Neural cell (in vitro differentiated cells): Measurements from ENCODE around the gene ABHD12B. TPM values are rescaled to one million over a fixed set of nuclear protein-coding genes. Genes with fewer than 3 reads are reported as not detected.

Experiments used
- H2AFZ ChIP-seq: fragments of 200-600, 300-800 bp; sonication (generic), shearing (Covaris generic); 2 replicates; pipeline ENCODE4 v1.6.0; 2014; ENCODE audit warnings: low read depth, mild to moderate bottlenecking, antibody characterized with exemption, low read length, moderate library complexity
- H3F3A ChIP-seq: fragments of 200-600 bp; shearing (Covaris generic); 2 replicates; pipeline ENCODE4 v1.6.1; 2016; ENCODE audit warnings: mild to moderate bottlenecking, moderate library complexity, mixed read lengths, antibody characterized with exemption, low read length; ENCODE audit not compliant: insufficient read depth, poor library complexity, severe bottlenecking
- H3K27ac ChIP-seq: fragments of 200-600, 300-800 bp; sonication (generic), shearing (Covaris generic); 2 replicates; pipeline ENCODE4 v1.5.1; 2014; ENCODE audit warnings: mild to moderate bottlenecking, low read length, moderate library complexity
- H3K27me3 ChIP-seq: fragments of 300-800, 200-600 bp; sonication (generic), shearing (Covaris generic); 2 replicates; pipeline ENCODE4 v1.6.0; 2014; ENCODE audit warnings: mild to moderate bottlenecking, low read depth, low read length, moderate library complexity; ENCODE audit not compliant: insufficient read depth
- H3K36me3 ChIP-seq: fragments of 300-800, 200-600 bp; sonication (generic), shearing (Covaris generic); 2 replicates; pipeline ENCODE4 v1.5.1; 2014; ENCODE audit warnings: mild to moderate bottlenecking, antibody characterized with exemption, low read length, moderate library complexity; ENCODE audit not compliant: insufficient read depth
- H3K4me2 ChIP-seq: fragments of 300-800, 200-600 bp; sonication (generic), shearing (Covaris generic); 2 replicates; pipeline ENCODE4 v1.6.0; 2014; ENCODE audit warnings: mild to moderate bottlenecking, low read length
- H3K4me3 ChIP-seq: fragments of 300-800, 200-600 bp; sonication (generic), shearing (Covaris generic); 2 replicates; pipeline ENCODE4 v1.5.1; 2014; ENCODE audit warnings: mild to moderate bottlenecking, low read length, moderate library complexity
- H3K79me2 ChIP-seq: fragments of 200-600 bp; shearing (Covaris generic); replicated peaks from 2 replicates; pipeline ENCODE4 v1.6.0; 2014; ENCODE audit warnings: mild to moderate bottlenecking, low read length, moderate library complexity; ENCODE audit not compliant: insufficient read depth
- H3K9ac ChIP-seq: fragments of 300-800, 200-600 bp; sonication (generic), shearing (Covaris generic); 2 replicates; pipeline ENCODE4 v1.6.1; 2016; ENCODE audit warnings: mild to moderate bottlenecking, low read length, mixed read lengths
- H3K9me2 ChIP-seq: fragments of 200-600 bp; shearing (Covaris generic); 2 replicates; pipeline ENCODE4 v1.6.1; 2016; ENCODE audit warnings: mild to moderate bottlenecking, low read length, mixed read lengths; ENCODE audit not compliant: insufficient read depth
- H3K9me3 ChIP-seq: fragments of 200-600, 300-800 bp; sonication (generic), shearing (Covaris generic); 2 replicates; pipeline ENCODE4 v1.6.1; 2016; ENCODE audit warnings: mild to moderate bottlenecking, mixed run types, low read length, moderate library complexity, mixed read lengths
- H4K20me1 ChIP-seq: fragments of 200-600 bp; shearing (Covaris generic); 2 replicates; pipeline ENCODE4 v1.6.1; 2016; ENCODE audit warnings: mild to moderate bottlenecking, mixed run types; ENCODE audit not compliant: insufficient read depth
- CTCF ChIP-seq: fragments of 450-650 bp; IDR thresholded peaks from 2 replicates; pipeline ENCODE4 v1.5.1; 2014; ENCODE audit warnings: antibody characterized with exemption, mild to moderate bottlenecking, moderate library complexity; ENCODE audit not compliant: poor library complexity, severe bottlenecking
- EP300 ChIP-seq: fragments of 450-650 bp; conservative IDR thresholded peaks from 2 replicates; pipeline ENCODE4 v1.6.1; 2014; ENCODE audit warnings: antibody characterized with exemption, mild to moderate bottlenecking, moderate library complexity; ENCODE audit not compliant: poor library complexity, severe bottlenecking
- EZH2 ChIP-seq: fragments of 200-600, 300-800 bp; shearing (Covaris generic), sonication (generic); IDR thresholded peaks from 2 replicates; pipeline ENCODE4 v1.6.1; 2014; ENCODE audit warnings: antibody characterized with exemption, low read length, borderline replicate concordance, mild to moderate bottlenecking; ENCODE audit not compliant: insufficient read depth, poor library complexity, severe bottlenecking
- MXI1 ChIP-seq: fragments of 450-650 bp; conservative IDR thresholded peaks from 2 replicates; pipeline ENCODE4 v1.6.1; 2014; ENCODE audit warnings: antibody characterized with exemption, mild to moderate bottlenecking; ENCODE audit not compliant: poor library complexity, severe bottlenecking
- POLR2AphosphoS5 ChIP-seq: IDR thresholded peaks from 2 replicates; pipeline ENCODE4 v1.6.1; 2012
- RAD21 ChIP-seq: fragments of 450-650 bp; conservative IDR thresholded peaks from 2 replicates; pipeline ENCODE4 v1.6.1; 2014; ENCODE audit warnings: antibody characterized with exemption, mild to moderate bottlenecking, moderate library complexity
- REST ChIP-seq: IDR thresholded peaks from 2 replicates; pipeline ENCODE4 v1.6.1; 2012; ENCODE audit warnings: borderline replicate concordance
- SMC3 ChIP-seq: fragments of 450-650 bp; conservative IDR thresholded peaks from 2 replicates; pipeline ENCODE4 v1.6.1; 2014; ENCODE audit warnings: antibody characterized with exemption, mild to moderate bottlenecking, moderate library complexity; ENCODE audit not compliant: poor library complexity
- TAF1 ChIP-seq: IDR thresholded peaks from 2 replicates; pipeline ENCODE4 v1.6.1; 2012; ENCODE audit warnings: low read depth
- polyA plus RNA-seq: library from polyadenylated mRNA; depleted of rRNA; stranded (reverse); fragments of >200 nt; gene quantifications from 2 replicates; pipeline ENCODE4 v1.2.3, GENCODE V29; 2014

Gene ABHD12B
- polyA plus RNA-seq, 1 donor from 2014 or later, result not detected

- TF ChIP-seq SMC3 (no peak), EP300 (no peak), MXI1 (no peak), EZH2 (no peak), CTCF (no peak), REST (no peak), RAD21 (no peak), POLR2AphosphoS5 (no peak)
- Histone ChIP-seq H3K27me3 (no peaks in the 10 kb centered on the region), H3K4me2 (no peak overlapping the region), H3K9me3 (no peaks in the 10 kb centered on the region), H4K20me1 (no peaks in the 10 kb centered on the region), H3K9me2 (no peaks in the 10 kb centered on the region), H3K79me2 (no peaks in the 10 kb centered on the region), H3K36me3 (no peaks in the 10 kb centered on the region), H3K9ac (no peak overlapping the region), H3F3A (no peaks in the 10 kb centered on the region), H2AFZ (no peak overlapping the region), H3K27ac (no peak overlapping the region), H3K4me3 (no peak overlapping the region)
Observed at GRCh38 chr14:50856660-50857059, 15.2 kb upstream of the ABHD12B start.

GRCh38 chr14:50859296-50859624 is 12.6 kb upstream of the ABHD12B start:
- Histone ChIP-seq H4K20me1 (no peaks in the 10 kb centered on the region), H3K9me3 (no peaks in the 10 kb centered on the region), H2AFZ (no peak overlapping the region), H3K36me3 (no peaks in the 10 kb centered on the region), H3K9ac (no peak overlapping the region), H3K27me3 (no peaks in the 10 kb centered on the region), H3K9me2 (no peaks in the 10 kb centered on the region), H3F3A (no peaks in the 10 kb centered on the region), H3K4me3 (no peak overlapping the region), H3K4me2 (no peak overlapping the region), H3K27ac (no peak overlapping the region), H3K79me2 (no peaks in the 10 kb centered on the region)
- no peak for TF ChIP-seq CTCF
- TF ChIP-seq EP300, result no peak
- no peak for TF ChIP-seq POLR2AphosphoS5
- TF ChIP-seq RAD21, result no peak
- TF ChIP-seq EZH2, result no peak
- no peak for TF ChIP-seq MXI1
- TF ChIP-seq REST, result no peak
- TF ChIP-seq SMC3, result no peak
- TF ChIP-seq TAF1, result no peak
